Coronary artery (tissue), 2 donors: Measurements from ENCODE around the gene ATP6V1A.

Experiments used
- DNase-seq: peaks from one replicate; pipeline ENCODE4 v3.0.0-alpha.2; 2017; ENCODE audit warnings: low spot score
- H3K27ac ChIP-seq, 2 donors: fragments of 200-600 bp; sonication (generic); one replicate each; pipeline ENCODE4 v1.5.1; 2016 to 2019
- H3K4me3 ChIP-seq: fragments of 200-600 bp; sonication (generic); 2 replicates; pipeline ENCODE4 v1.5.1; 2016; ENCODE audit warnings: mild to moderate bottlenecking, moderate library complexity
- CTCF ChIP-seq: fragments of 200-600 bp; sonication (generic); IDR thresholded peaks from one replicate; pipeline ENCODE4 v1.5.1; 2019; ENCODE audit warnings: antibody characterized with exemption

The ATP6V1A gene

GRCh38 chr3:113746548-113747282, at the start of gene ATP6V1A:
Gene ATP6V1A (plus strand): TSS chr3:113747035. CDS start chr3:113778754, 31,719 bp downstream.
- no peak for TF ChIP-seq CTCF
- Histone ChIP-seq H3K4me3 (peak within 1 kb of the TSS; percentile 96), H3K27ac (peak within 1 kb of the TSS; percentile 89 to 98)
- DNase-seq: peak; percentile 93

DNA sequence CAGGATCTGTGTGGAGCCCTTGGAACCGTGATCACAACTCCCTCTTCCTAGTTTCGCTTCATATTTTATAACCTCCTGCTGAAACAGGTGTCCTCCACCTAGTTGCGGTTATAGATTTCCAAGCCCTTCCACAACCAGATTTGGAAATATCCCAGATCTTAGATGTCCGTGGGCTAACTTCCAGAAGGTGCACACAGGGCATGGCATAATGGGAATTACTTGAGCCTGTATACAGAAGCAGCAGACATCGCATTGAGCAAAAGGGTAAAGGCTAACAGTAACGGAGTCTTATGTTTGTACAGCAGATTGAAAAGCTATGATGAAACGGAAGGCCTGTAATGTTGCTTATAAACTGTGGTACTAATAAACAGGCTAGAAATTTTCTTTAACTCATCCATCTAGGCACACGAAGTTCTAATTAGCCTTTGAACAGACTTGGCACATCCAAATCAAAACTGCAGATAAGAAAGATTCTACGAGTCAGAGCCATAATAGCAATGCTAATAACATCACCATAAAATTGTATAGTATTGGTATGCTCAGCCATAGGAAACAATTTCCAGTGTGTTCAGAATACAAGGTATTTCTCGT, 49.2 kb upstream of the ATP6V1A start:
- Histone ChIP-seq H3K4me3 (peak overlapping the region; percentile 90), H3K27ac (peak overlapping the region; percentile 87 to 99)
- DNase-seq: no peak
- no peak for TF ChIP-seq CTCF

DNA sequence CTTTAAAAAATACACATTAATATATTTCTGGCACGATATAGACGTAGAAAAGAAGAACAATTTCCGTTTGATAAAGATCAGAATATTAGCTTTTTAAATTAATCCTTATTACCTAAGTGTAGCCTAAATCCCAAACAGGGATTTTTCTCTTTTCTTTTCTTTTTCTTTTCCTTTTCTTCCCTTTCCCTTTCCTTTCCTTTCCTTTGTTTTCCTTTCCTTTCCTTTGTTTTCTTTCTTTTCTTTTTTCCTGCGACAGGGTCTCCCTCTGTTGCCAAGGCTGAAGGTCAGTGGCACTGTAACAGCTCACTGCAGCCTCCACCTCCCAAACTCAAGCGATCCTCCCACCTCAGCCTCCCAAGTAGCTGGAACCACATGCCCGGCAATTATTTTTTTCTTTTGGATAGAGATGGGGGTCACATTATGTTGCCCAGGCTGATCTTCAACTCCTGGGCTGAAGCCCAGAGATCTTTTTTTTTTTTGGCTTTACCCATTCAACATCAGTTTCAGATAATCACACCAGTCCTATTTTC, 48.6 kb upstream of the ATP6V1A start:
- no peak for TF ChIP-seq CTCF
- no peak overlapping the region for H3K27ac ChIP-seq
- H3K4me3 ChIP-seq: peak overlapping the region; percentile 90
- DNase-seq: no peak

GRCh38 chr3:113698956-113699355, 47.9 kb upstream of the ATP6V1A start:
- DNase-seq: no peak
- H3K27ac ChIP-seq: peak overlapping the region in 1 of 2 donors; percentile 35
- TF ChIP-seq CTCF: no peak
- peak overlapping the region; percentile 58 for H3K4me3 ChIP-seq

GRCh38 chr3:113707835-113708234, 39.0 kb upstream of the ATP6V1A start:
- Histone ChIP-seq H3K27ac (no peak overlapping the region), H3K4me3 (no peak overlapping the region)
- no peak for DNase-seq
- TF ChIP-seq CTCF: no peak

GRCh38 chr3:113712129-113712528, 34.7 kb upstream of the ATP6V1A start:
- Histone ChIP-seq H3K4me3 (no peak overlapping the region), H3K27ac (no peak overlapping the region)
- DNase-seq: no peak
- no peak for TF ChIP-seq CTCF

DNA sequence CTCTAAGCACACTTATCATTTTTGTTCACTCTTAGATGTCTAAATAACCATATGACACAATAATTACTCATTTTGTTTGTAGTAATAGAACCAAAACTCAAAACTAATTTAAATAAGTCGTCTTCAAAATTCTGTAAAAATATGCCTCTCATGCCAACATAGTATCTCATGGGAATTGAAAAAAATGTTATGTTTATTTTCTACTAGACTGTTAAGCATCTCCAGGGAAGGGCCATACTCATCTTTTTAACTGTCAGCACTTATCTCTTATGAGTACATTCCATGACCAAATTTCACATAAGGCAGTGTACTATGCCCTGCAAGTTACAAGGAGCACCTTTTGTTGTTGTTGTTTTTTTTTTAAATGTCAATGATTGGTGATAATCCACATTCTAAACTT, 32.1 kb upstream of the ATP6V1A start:
- no peak for DNase-seq
- no peak overlapping the region for H3K4me3 ChIP-seq
- no peak for TF ChIP-seq CTCF
- H3K27ac ChIP-seq: no peak overlapping the region
